HEK293T (cell line): ENCODE measurements around the gene LRP1B.

ENCODE experiments used
- CTCF ChIA-PET: fragments of 350-600 bp; formaldehyde crosslinking; extraction: SDS; loops from one replicate; lab custom pipeline; 2021; ENCODE audit warnings: antibody characterized with exemption, inconsistent platforms; lab: Yijun Ruan, JAX
- POLR2A ChIA-PET: fragments of 350-600 bp; formaldehyde crosslinking; extraction: SDS; loops from one replicate; lab custom pipeline; 2020; ENCODE audit warnings: antibody characterized with exemption, inconsistent platforms; lab: Yijun Ruan, JAX
- DNase-seq: peaks from one replicate; pipeline ENCODE4 v3.0.0; 2012; ENCODE audit warnings: mixed read lengths; ENCODE audit errors: extremely low spot score
- ARNT ChIP-seq: fragments of 450-650 bp; IDR thresholded peaks from 2 replicates; pipeline ENCODE4 v1.6.1; 2017; ENCODE audit warnings: mild to moderate bottlenecking
- BHLHE40 ChIP-seq: fragments of 450-650 bp; IDR thresholded peaks from 2 replicates; pipeline ENCODE4 v1.6.1; 2016; ENCODE audit warnings: mild to moderate bottlenecking, moderate library complexity, borderline replicate concordance
- CTBP1 ChIP-seq: fragments of 450-650 bp; IDR thresholded peaks from 2 replicates; pipeline ENCODE4 v1.6.1; 2016; ENCODE audit warnings: borderline replicate concordance
- ELF4 ChIP-seq: fragments of 450-650 bp; IDR thresholded peaks from 2 replicates; pipeline ENCODE4 v1.6.1; 2017; ENCODE audit warnings: antibody characterized with exemption
- FOXA1 ChIP-seq: fragments of 450-650 bp; IDR thresholded peaks from 2 replicates; pipeline ENCODE4 v1.6.1; 2016; ENCODE audit warnings: mild to moderate bottlenecking
- FOXK2 ChIP-seq: fragments of 450-650 bp; IDR thresholded peaks from 2 replicates; pipeline ENCODE4 v1.6.1; 2016; ENCODE audit warnings: mild to moderate bottlenecking
- FOXM1 ChIP-seq: fragments of 450-650 bp; IDR thresholded peaks from 2 replicates; pipeline ENCODE4 v1.6.1; 2017; ENCODE audit warnings: mild to moderate bottlenecking, borderline replicate concordance
- HDGF ChIP-seq: fragments of 450-650 bp; IDR thresholded peaks from 2 replicates; pipeline ENCODE4 v1.6.1; 2017; ENCODE audit warnings: antibody characterized with exemption, borderline replicate concordance
- L3MBTL2 ChIP-seq: fragments of 450-650 bp; conservative IDR thresholded peaks from 2 replicates; pipeline ENCODE4 v1.6.1; 2016; ENCODE audit warnings: mild to moderate bottlenecking
- LEF1 ChIP-seq: fragments of 450-650 bp; IDR thresholded peaks from 2 replicates; pipeline ENCODE4 v1.6.1; 2017; ENCODE audit warnings: mild to moderate bottlenecking, borderline replicate concordance
- NFRKB ChIP-seq: fragments of 450-650 bp; IDR thresholded peaks from 2 replicates; pipeline ENCODE4 v1.6.1; 2016; ENCODE audit warnings: mild to moderate bottlenecking, moderate library complexity
- SP1 ChIP-seq: fragments of 450-650 bp; IDR thresholded peaks from 2 replicates; pipeline ENCODE4 v1.6.1; 2017
- SUZ12 ChIP-seq: fragments of 450-650 bp; IDR thresholded peaks from 2 replicates; pipeline ENCODE4 v1.6.1; 2016; ENCODE audit warnings: mild to moderate bottlenecking
- TARDBP ChIP-seq: fragments of 450-650 bp; IDR thresholded peaks from 2 replicates; pipeline ENCODE4 v1.6.1; 2016
- ZNF384 ChIP-seq: fragments of 450-650 bp; IDR thresholded peaks from 2 replicates; pipeline ENCODE4 v1.6.1; 2016
- TF ChIP-seq, protein P1 (sequence below): fragments of 450-650 bp; IDR thresholded peaks from 2 replicates; pipeline ENCODE4 v1.6.1; 2016

The LRP1B gene

DNA sequence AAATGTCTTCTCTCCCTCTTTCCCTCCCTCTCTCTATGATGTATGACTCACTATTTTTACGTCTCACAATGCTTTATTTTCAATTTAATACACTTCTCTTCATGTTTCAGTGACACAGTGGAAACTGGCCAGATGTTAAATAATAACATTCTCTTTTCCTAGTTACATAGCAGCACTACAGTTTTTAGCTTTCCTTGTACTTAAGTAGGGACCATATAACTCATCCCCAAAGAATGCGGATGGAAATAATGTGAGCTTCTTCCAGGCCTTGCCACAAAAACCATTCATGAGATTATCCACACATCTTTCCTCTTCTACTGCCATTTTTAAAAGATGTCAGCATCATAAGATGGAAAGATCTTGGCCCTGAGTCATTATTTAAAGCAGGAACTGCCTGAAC is 789.4 kb downstream of the LRP1B start:
- DNase-seq, result no peak
- ChIA-PET CTCF (no interaction called here), POLR2A (no interaction called here)
- TF ChIP-seq FOXA1 (no peak), FOXK2 (no peak), SP1 (no peak), SUZ12 (no peak), CTBP1 (no peak), NFRKB (no peak), FOXM1 (no peak), LEF1 (no peak), TARDBP (no peak), ARNT (no peak), BHLHE40 (no peak), HDGF (no peak), L3MBTL2 (no peak)
- TF ChIP-seq, protein P1, sequence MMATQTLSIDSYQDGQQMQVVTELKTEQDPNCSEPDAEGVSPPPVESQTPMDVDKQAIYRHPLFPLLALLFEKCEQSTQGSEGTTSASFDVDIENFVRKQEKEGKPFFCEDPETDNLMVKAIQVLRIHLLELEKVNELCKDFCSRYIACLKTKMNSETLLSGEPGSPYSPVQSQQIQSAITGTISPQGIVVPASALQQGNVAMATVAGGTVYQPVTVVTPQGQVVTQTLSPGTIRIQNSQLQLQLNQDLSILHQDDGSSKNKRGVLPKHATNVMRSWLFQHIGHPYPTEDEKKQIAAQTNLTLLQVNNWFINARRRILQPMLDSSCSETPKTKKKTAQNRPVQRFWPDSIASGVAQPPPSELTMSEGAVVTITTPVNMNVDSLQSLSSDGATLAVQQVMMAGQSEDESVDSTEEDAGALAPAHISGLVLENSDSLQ, result no peak

DNA sequence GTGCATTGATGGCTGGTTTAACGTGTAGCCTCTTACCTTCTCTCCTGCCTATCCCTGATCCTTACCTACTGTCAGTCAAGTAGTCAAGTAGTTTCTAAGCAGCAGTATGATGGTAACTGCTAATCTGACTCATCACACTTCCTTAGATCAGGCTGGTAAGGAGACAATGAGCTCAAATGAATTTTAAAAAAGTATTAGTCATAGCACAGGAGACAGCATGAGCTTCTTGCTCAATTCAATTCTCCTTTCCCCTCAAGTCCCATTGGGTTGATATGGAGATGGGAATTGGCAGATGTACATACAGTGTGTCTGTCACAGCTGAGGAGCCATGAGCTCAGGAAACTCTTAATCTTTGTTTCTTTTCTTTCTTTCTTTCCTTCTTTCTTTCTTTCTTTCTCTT is 799.7 kb downstream of the LRP1B start:
- no peak for DNase-seq
- CTCF ChIA-PET, result no interaction called here
- TF ChIP-seq FOXK2 (no peak), ZNF384 (no peak), ELF4 (no peak)
- POLR2A ChIA-PET, result no interaction called here

DNA sequence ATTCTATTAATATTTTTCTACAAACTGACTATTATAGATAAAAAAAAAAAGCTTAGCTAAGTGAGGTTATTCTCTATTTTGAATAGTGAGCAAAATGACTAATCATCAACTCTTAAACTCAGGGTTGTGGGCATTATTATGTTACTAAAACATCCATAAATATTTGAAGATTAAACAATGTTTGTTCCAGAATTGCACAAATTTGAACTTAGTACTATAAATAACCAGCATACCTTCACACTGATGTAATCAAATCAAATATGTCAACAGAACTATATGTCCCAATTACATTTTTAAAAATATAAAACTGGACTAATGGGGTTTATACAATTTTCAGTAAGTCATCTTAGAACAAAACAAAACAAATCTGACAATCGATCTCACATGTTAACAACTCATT is 800.9 kb downstream of the LRP1B start:
- POLR2A ChIA-PET, result no interaction called here
- TF ChIP-seq BHLHE40, result no peak
- TF ChIP-seq FOXK2, result no peak
- TF ChIP-seq SP1, result no peak
- TF ChIP-seq NFRKB, result no peak
- no peak for TF ChIP-seq HDGF
- TF ChIP-seq SUZ12, result no peak
- no peak for TF ChIP-seq FOXA1
- CTCF ChIA-PET, result no interaction called here
- DNase-seq, result no peak

DNA sequence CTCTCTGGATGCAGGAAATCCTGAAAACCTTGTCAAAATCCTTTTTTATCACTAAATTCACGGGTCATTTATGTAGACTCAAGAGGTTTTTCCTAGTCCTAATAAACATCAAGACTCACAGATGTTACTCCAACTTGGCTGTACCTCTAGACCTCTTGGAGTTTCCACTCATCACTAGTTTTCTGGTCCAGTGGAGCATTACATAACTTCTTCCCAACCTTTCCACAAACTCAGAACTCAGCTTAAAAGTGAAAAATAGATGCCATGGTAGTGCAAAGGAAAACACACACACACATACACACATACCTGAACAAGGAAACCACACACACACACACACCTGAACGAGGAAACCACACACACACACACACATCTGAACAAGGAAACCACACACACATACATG is 807.2 kb downstream of the LRP1B start:
- ChIA-PET POLR2A (no interaction called here), CTCF (no interaction called here)
- no peak for DNase-seq
- no peak for TF ChIP-seq ARNT
- TF ChIP-seq HDGF, result no peak
- TF ChIP-seq FOXK2, result no peak

DNA sequence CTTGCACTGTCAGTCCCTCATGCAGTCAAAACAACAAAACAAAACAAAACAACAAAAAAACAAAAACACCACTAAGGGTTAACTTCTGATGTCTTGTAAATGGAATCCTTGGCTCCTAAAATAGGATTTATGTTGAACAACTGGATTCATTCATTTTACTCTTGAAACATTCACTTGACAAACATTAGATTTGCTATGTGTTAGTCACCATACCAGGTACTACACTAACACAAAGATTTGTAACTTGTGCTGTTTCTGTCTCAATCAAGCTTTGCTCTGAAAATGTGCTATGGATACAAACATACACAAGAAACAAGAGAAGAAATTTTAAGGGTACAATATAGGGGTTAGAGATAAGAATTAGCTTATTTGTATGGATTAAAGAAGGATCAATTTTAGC is 812.8 kb downstream of the LRP1B start:
- ChIA-PET CTCF (no interaction called here), POLR2A (no interaction called here)
- TF ChIP-seq L3MBTL2 (no peak), NFRKB (no peak), TARDBP (no peak), ZNF384 (no peak), ELF4 (no peak), ARNT (no peak), HDGF (no peak), FOXM1 (no peak), LEF1 (no peak), FOXK2 (no peak), CTBP1 (no peak), FOXA1 (no peak), SUZ12 (no peak), SP1 (no peak), BHLHE40 (no peak)
- TF ChIP-seq, protein P1, result no peak
- DNase-seq, result no peak

DNA sequence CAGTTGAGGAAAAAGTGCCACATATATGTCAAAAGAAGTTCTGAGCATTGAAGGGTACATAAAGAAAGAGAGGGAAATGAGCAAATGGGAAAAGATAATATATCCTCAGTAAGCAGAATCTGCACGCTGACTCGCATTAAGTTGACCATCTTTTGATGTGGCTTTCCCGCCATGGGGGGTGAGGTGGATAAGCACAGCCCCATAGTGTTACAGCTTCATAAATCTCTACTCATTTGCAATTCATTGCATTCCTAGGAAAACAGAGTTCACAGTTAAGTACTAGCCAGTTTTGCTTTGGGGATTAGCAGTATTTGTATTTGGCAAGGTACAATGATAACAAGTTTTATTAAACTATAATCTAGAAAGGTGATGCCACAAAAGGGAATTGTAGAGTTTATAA is 814.2 kb downstream of the LRP1B start:
- TF ChIP-seq CTBP1 (no peak), L3MBTL2 (no peak), TARDBP (no peak), FOXM1 (no peak), ELF4 (no peak), BHLHE40 (no peak), FOXK2 (no peak), HDGF (no peak), LEF1 (no peak), ARNT (no peak), NFRKB (no peak)
- POLR2A ChIA-PET, result no interaction called here
- DNase-seq, result no peak
- CTCF ChIA-PET, result no interaction called here

DNA sequence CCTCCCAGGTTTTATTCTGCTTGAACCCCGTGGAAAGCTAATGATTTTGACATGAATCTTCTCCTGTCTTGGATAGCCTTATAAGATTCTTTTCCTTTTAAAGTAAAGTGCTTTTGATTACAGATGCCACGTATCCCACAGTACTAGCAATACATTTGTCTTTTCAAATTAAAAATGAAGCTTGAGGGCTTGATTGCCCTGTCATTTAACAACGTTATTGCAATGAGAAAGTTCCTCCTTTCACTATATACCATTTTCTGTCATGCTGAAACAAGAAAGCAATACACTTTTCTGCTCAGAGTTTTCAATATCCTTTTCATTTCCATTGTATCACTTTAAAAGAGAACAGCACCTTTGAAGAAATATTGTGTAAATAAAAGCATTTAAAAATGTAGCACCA is 814.7 kb downstream of the LRP1B start:
- ChIA-PET POLR2A (no interaction called here), CTCF (no interaction called here)
- no peak for DNase-seq

More for the DNA sequence above, 814.7 kb downstream of the LRP1B start:
- no peak for TF ChIP-seq FOXK2
- no peak for TF ChIP-seq CTBP1
- no peak for TF ChIP-seq SUZ12
- TF ChIP-seq HDGF, result no peak
- TF ChIP-seq SP1, result no peak
- no peak for TF ChIP-seq FOXA1
- TF ChIP-seq, protein P1, result no peak
- TF ChIP-seq L3MBTL2, result no peak
- TF ChIP-seq NFRKB, result no peak
- TF ChIP-seq FOXM1, result no peak
- no peak for TF ChIP-seq LEF1
- no peak for TF ChIP-seq ZNF384
- TF ChIP-seq BHLHE40, result no peak
- TF ChIP-seq ARNT, result no peak
- no peak for TF ChIP-seq TARDBP
- TF ChIP-seq ELF4, result no peak
